HG03196 (cell line): Measurements from ENCODE around the gene PRF1.
"Not testable (repeated sequence)": the region's sequence is repeated elsewhere in the genome, so short reads cannot be mapped to it uniquely, and the experiment has no call there.

Experiments used
- ATAC-seq: cut with Tn5 transposase; IDR thresholded peaks from one replicate; pipeline ENCODE4 v1.9.1; 2021; ENCODE audit not compliant: unreplicated experiment

Gene PRF1

GRCh38 chr10:70602665-70603448 is at the start of gene PRF1:
TSS of gene PRF1 (minus strand) at chr10:70602741. CDS start at chr10:70600902, 1,839 bp downstream.
- ATAC-seq = no peak

DNA sequence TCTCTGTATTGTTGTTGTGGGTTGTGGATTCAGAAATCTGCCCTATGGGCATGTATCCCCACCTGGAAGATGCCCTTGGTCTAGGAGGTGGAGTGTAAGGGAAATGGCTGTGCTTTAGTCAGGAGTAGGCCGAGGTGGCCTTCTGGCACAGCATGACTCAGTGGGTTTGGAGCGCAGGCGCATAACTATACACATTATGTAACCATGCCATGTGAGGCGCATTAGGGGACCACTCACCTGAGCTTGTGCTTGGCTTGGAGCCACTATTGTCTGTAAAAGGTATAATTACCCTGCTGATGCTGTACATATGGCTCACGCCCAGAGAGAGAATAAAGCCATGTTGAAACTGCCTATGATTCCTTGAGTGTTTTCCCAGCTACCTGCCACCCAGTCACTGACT is 49.1 kb upstream of the PRF1 start:
- no peak for ATAC-seq

DNA sequence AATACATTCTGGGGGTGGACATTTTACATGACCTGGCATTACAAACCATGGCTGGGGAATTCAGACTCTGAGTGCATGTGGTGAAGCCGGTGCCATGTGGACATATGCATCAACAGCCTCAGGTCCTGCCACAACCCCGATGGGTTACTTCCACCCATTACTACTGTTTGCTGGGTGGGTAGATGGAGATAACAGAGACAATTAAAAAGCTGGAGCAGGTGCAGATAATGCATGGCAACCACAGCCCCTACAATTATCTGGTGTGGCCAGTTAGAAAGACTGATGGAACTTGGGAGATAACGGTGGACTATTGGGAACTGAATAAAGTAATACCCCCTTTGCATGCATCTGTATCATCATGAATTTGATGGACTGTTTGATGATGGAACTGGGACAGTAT is 48.2 kb upstream of the PRF1 start:
- ATAC-seq = no peak

GRCh38 chr10:70650104-70650503 is 47.6 kb upstream of the PRF1 start:
- ATAC-seq = no peak

- no peak for ATAC-seq
Observed at GRCh38 chr10:70649526-70649925, 47.0 kb upstream of the PRF1 start.

DNA sequence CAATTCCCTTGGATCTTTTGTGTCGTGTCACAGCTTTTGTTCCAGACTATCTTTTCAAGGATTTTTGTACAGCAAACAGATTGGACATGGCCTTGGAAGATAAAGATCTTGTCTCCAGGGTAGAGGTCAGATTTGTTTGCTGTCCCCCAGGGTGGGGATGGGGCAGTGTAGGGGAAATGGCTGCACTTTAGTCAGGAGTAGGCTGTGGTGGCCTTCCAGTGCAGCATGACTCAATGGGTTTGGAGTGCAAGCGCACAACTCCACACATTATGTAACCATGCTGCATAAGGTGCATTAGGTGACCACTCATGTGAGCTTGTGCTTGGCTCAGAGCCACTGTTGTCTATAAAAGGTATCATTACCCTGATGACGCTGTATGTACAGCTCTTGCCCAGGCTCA is 45.9 kb upstream of the PRF1 start:
- no peak for ATAC-seq

- ATAC-seq = no peak
Observed at GRCh38 chr10:70647086-70647485, 44.5 kb upstream of the PRF1 start.

- ATAC-seq = not testable (repeated sequence)
Observed at GRCh38 chr10:70644959-70645358, 42.4 kb upstream of the PRF1 start.

DNA sequence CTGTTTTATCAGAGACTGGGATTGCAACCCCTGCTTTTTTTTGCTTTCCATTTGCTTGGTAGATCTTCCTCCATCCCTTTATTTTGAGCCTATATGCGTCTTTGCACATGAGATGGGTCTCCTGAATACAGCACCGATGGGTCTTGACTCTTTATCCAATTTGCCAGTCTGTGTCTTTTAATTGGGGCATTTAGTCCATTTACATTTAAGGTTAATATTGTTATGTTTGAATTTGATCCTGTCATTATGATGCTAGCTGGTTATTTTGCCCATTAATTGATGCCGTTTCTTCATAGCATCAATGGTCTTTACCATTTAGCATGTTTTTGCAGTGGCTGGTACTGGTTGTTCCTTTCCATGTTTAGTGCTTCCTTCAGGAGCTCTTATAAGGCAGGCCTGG is 40.7 kb upstream of the PRF1 start:
- not testable (repeated sequence) for ATAC-seq

GRCh38 chr10:70639640-70640383 is 37.3 kb upstream of the PRF1 start:
- not testable (repeated sequence) for ATAC-seq

DNA sequence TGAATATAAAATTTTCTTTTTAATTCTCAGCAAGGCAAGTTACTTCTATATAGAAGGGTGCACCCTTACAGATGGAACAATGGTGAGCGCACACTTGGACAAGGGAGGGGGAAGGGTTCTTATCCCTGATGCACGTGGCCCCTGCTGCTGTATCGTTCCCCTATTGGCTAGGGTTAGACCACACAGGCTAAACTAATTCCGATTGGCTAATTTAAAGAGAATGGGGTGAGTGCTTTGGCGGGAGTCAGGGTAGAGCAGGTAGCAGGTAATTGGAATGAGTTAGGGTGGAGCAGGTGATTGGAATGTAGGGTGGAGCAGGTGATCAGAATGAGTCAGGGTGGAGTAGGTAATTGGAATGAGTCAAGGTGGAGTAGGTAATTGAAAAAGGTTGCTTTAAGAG is 32.0 kb upstream of the PRF1 start:
- ATAC-seq = not testable (repeated sequence)

GRCh38 chr10:70634011-70634410 is 31.5 kb upstream of the PRF1 start:
- ATAC-seq = no peak

DNA sequence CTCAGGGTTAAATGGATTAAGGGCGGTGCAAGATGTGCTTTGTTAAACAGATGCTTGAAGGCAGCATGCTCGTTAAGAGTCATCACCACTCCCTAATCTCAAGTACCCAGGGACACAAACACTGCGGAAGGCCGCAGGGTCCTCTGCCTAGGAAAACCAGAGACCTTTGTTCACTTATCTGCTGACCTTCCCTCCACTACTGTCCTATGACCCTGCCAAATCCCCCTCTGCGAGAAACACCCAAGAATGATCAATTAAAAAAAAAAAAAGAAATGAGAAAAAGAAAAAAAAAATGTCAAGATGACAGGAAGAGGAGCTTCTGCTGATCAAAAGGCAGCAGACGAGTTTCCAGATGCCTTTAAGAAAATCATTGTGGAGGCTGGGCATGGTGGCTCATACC is 29.2 kb upstream of the PRF1 start:
- ATAC-seq = not testable (repeated sequence)

GRCh38 chr10:70629338-70629737 is 26.8 kb upstream of the PRF1 start:
- no peak for ATAC-seq

DNA sequence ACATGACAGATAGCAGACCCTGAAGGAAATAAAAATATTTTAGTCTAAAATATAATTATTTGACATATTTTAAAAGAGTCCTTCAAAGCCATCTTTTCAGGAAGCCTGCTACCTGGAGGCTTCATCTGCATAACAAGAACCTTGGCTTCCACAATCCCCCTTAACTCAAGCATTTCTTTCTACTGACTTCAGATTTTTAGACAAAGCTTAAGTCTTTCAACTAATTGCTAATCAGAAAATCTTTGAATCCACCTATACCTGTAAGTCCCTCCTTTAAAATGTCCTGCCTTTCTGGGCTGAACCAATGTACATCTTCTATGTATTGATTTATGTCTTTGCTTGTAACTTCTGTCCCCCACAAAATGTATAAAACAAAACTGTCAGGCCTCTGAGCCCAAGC is 23.5 kb upstream of the PRF1 start:
- no peak for ATAC-seq

GRCh38 chr10:70622981-70623844 is 20.7 kb upstream of the PRF1 start:
- no peak for ATAC-seq

GRCh38 chr10:70622541-70622940 is 20.0 kb upstream of the PRF1 start:
- no peak for ATAC-seq

DNA sequence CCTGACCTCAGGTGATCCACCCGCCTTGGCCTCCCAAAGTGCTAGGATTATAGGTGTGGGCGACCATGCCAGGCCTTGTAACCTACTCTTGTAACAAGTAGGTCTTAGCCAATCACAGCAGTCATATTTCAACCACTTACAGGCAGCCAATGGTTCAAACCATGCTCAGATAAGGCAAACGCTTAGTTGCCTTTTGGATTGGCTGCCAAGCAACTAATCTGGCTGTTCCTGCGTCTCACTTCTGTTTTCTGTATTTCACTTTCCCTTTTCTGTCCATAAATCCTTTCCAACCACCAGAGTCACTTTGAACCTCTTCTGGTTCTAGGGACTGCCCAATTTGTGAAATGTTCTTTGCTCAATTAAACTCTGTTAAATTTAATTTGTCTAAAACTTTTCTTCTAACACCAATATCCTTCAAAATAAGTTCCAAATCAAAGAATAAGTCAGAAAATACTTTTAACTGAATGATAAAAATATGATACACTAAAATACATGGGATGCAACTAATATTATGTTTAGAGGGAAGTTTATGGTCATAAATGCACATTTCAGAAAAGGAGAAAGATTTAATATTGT is 19.1 kb upstream of the PRF1 start:
- ATAC-seq = no peak

DNA sequence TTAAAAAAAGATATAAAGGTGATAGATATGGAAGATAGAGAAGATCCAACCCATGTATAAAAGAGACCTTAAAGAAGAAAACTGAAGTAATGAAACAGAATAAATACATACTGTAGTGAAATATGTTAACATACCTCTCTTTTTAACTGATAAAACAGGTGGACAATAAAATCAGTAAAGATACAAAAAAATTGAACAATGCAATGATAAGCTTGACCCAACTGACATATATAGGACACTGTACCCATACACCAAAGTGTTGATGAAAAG is 17.4 kb upstream of the PRF1 start:
- ATAC-seq = no peak

- ATAC-seq = no peak
Observed at GRCh38 chr10:70619271-70620019, 16.9 kb upstream of the PRF1 start.

- ATAC-seq = no peak
Observed at GRCh38 chr10:70618663-70619062, 16.1 kb upstream of the PRF1 start.
